Aorta (tissue), 5 donors: ENCODE data around the gene DMWD. TPM values are rescaled to one million over a fixed set of nuclear protein-coding genes. Genes with fewer than 3 reads are reported as not detected.

Source experiments
- ATAC-seq: fragments of 200-7000 bp; cut with Tn5 transposase; one replicate; pipeline ENCODE4 v1.9.1; 2022; ENCODE audit warnings: moderate library complexity; ENCODE audit not compliant: low FRiP score
- DNase-seq, 2 donors: peaks; one replicate each; pipeline ENCODE4 v3.0.0-alpha.2; 2020
- H3K27ac ChIP-seq, 2 donors: one replicate each; pipeline ENCODE4 v1.5.1; 2013; ENCODE audit warnings: low read length in 2 of 2, mild to moderate bottlenecking in 2 of 2, moderate library complexity in 2 of 2, control low read depth in 1 of 2, inconsistent platforms in 1 of 2, low read depth in 1 of 2
- H3K27me3 ChIP-seq, 2 donors: one replicate each; pipeline ENCODE4 v1.6.1; 2013; ENCODE audit warnings: control low read depth in 1 of 2, low read length in 1 of 2, mild to moderate bottlenecking in 1 of 2, moderate library complexity in 1 of 2; ENCODE audit not compliant: insufficient read depth in 2 of 2, control insufficient read depth in 1 of 2
- H3K36me3 ChIP-seq, 2 donors: one replicate each; pipeline ENCODE4 v1.6.1; 2013; ENCODE audit warnings: control low read depth in 1 of 2, low read length in 1 of 2, mild to moderate bottlenecking in 1 of 2; ENCODE audit not compliant: insufficient read depth in 2 of 2, control insufficient read depth in 1 of 2
- H3K4me1 ChIP-seq, 2 donors: one replicate each; pipeline ENCODE4 v1.6.1; 2013; ENCODE audit warnings: low read length in 2 of 2, control low read depth in 1 of 2, mild to moderate bottlenecking in 1 of 2, moderate library complexity in 1 of 2; ENCODE audit not compliant: insufficient read depth in 2 of 2, control insufficient read depth in 1 of 2
- H3K4me3 ChIP-seq, 2 donors: one replicate each; pipeline ENCODE4 v1.5.1; 2013; ENCODE audit warnings: low read length in 2 of 2, control low read depth in 1 of 2, mild to moderate bottlenecking in 1 of 2
- H3K9me3 ChIP-seq: one replicate; pipeline ENCODE4 v1.6.1; 2013; ENCODE audit warnings: mild to moderate bottlenecking, low read length; ENCODE audit not compliant: control insufficient read depth
- WGBS, 2 donors: extraction: QIAGEN DNeasy Blood & Tissue Kit; methylation state at CpG; one replicate each; pipeline ENCODE4 v1.1.7; 2013; 5-methylcytosine and 5-hydroxymethylcytosine counted together
- intact Hi-C, 2 donors: fragments of 100-400 bp; cut with DNase I; formaldehyde crosslinking; loops; one replicate each; pipeline versions ENCODE4 v1.14.2 to v1.15.0; 2022
- long read RNA-seq, 2 donors: library from polyadenylated mRNA; unstranded; transcript quantifications; one replicate each; pipeline ENCODE4 v2.0.0, GENCODE V29; 2020 to 2021
- polyA plus RNA-seq, 2 donors: library from polyadenylated mRNA; stranded (reverse); fragments of 200-250 nt; gene quantifications; one replicate each; pipeline ENCODE4 v1.2.3, GENCODE V29; 2013
- total RNA-seq, 2 donors: library from RNA; stranded (reverse); fragmentation: NEBNext Ultra II Directional; extraction: Animal tissue kit (Norgen Biotek cat#: 25700); gene quantifications; one replicate each; pipeline ENCODE4 v1.2.1, GENCODE V29; 2021
- donor health status: healthy with polysubstance abuse.
- donor health status: Bipolar disorder and iron deficiency.
- donor health status: DM: no; HTN: no; CAD: no.
- donor health status: DM: no; HTN: no; CAD: no.
- donor health status: DM: yes; HTN: yes; CAD: no.

The DMWD gene, protein sequence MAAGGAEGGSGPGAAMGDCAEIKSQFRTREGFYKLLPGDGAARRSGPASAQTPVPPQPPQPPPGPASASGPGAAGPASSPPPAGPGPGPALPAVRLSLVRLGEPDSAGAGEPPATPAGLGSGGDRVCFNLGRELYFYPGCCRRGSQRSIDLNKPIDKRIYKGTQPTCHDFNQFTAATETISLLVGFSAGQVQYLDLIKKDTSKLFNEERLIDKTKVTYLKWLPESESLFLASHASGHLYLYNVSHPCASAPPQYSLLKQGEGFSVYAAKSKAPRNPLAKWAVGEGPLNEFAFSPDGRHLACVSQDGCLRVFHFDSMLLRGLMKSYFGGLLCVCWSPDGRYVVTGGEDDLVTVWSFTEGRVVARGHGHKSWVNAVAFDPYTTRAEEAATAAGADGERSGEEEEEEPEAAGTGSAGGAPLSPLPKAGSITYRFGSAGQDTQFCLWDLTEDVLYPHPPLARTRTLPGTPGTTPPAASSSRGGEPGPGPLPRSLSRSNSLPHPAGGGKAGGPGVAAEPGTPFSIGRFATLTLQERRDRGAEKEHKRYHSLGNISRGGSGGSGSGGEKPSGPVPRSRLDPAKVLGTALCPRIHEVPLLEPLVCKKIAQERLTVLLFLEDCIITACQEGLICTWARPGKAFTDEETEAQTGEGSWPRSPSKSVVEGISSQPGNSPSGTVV
- 10 to 100 TPM; 70.7 TPM for total RNA-seq
- 10 to 100 TPM; 20.9 to 62.2 TPM for polyA plus RNA-seq
- long read RNA-seq, donor 1, transcript DMWD-202 (4 exons, 3,292 nt): major isoform, 5 of 34 reads
- long read RNA-seq, donor 1, partial matches to known transcripts: 23 of 34 reads
- long read RNA-seq, donor 1, other reads (novel, unspliced or antisense): 1 of 34 reads
- long read RNA-seq, donor 2, transcript DMWD-202 (4 exons, 3,292 nt): minor isoform, 11 of 53 reads
- long read RNA-seq, donor 2, transcript DMWD-201 (5 exons, 3,305 nt): major isoform, 15 of 53 reads
- long read RNA-seq, donor 2, partial matches to known transcripts: 7 of 53 reads
- long read RNA-seq, donor 2, other reads (novel, unspliced or antisense): 14 of 53 reads

- Histone ChIP-seq H3K4me1 (no peaks in the 10 kb centered on the region), H3K27me3 (no peaks in the 10 kb centered on the region), H3K27ac (peak within 1 kb of the TSS in 1 of 2 donors; percentile 39), H3K4me3 (peak within 1 kb of the TSS; percentile 71 to 79), H3K9me3 (no peaks in the 10 kb centered on the region), H3K36me3 (no peaks in the 10 kb centered on the region)
- ATAC-seq: peak; percentile 99
- peak; percentile 99 to 100 for DNase-seq
- WGBS, 2 donors: 1% methylated on average over 52 to 86 of the region's 86 CpGs
- intact Hi-C loops: no loop called here
Measured at GRCh38 chr19:45792470-45793177, at the start of gene DMWD. DMWD (minus strand) TSS chr19:45792845; CDS start chr19:45792756, 89 bp downstream.

- intact Hi-C loops: no loop called here
- Histone ChIP-seq H3K27me3 (no peaks in the 10 kb centered on the region), H3K36me3 (peaks cover 10 to 13% of the 10 kb centered on the region in 2 donors), H3K4me1 (no peaks in the 10 kb centered on the region), H3K27ac (no peak overlapping the region), H3K9me3 (no peaks in the 10 kb centered on the region), H3K4me3 (no peak overlapping the region)
- WGBS, 2 donors: 95 to 97% methylated on average over 14 of the region's 14 CpGs
- ATAC-seq (no peak), DNase-seq (no peak)
Measured at GRCh38 chr19:45842198-45842597, 49.6 kb upstream of the DMWD start.

DNA sequence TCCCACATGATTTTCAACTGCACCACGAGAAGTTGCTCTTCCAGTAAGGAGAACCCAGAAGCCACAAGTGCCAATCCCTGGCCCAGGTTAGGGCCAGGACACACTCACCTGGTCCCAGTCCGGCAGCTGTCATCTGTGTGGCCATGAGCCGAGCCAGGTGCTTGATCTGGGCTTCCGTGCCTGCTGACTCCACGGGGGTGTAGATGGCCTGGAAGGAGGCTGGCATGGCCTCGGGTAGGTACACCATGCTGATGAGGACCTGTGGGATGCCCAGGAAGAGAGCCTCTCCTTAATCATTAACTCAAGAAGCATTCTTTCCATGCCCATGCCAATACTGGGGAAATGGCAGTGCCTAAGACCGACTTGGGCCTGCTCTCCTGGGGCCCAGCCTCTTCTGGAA, 42.3 kb upstream of the DMWD start:
- DNase-seq: no peak
- no peaks in the 10 kb centered on the region for H3K4me1 ChIP-seq
- no peak overlapping the region for H3K27ac ChIP-seq
- no peaks in the 10 kb centered on the region for H3K27me3 ChIP-seq
- H3K4me3 ChIP-seq: no peak overlapping the region
- intact Hi-C loops: no loop called here
- peaks cover 5 to 7% of the 10 kb centered on the region in 2 donors for H3K36me3 ChIP-seq
- no peaks in the 10 kb centered on the region for H3K9me3 ChIP-seq
- no peak for ATAC-seq
- WGBS, 2 donors: 87 to 89% methylated on average over 7 of the region's 7 CpGs

DNA sequence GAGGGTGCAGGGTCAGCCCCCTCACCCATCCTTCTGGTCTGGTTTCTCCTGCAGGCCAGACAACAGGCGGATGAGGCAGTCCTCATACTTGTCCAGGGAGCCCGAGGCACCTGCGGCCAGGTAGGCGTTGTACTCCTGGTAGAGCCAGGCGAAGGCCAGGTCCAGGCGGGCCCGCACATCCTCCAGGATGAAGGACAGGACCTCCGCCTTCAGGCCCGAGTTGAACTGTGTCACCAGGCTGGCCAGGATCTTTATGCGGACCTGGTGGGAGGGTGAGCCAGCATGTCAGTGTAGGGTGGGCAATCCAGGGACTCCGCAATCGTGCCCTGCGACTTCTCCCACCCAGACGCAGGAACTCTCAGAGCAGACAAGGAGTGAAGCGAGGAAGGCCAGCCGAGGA, 36.3 kb upstream of the DMWD start:
- Histone ChIP-seq H3K27ac (no peak overlapping the region), H3K27me3 (no peaks in the 10 kb centered on the region), H3K4me1 (no peaks in the 10 kb centered on the region), H3K4me3 (no peak overlapping the region), H3K9me3 (no peaks in the 10 kb centered on the region), H3K36me3 (peaks cover 0 to 9% of the 10 kb centered on the region in 2 donors)
- DNase-seq (no peak), ATAC-seq (peak; percentile 23)
- 95 to 96% methylated on average over 16 of the region's 16 CpGs for WGBS, 2 donors
- intact Hi-C loops: no loop called here

DNA sequence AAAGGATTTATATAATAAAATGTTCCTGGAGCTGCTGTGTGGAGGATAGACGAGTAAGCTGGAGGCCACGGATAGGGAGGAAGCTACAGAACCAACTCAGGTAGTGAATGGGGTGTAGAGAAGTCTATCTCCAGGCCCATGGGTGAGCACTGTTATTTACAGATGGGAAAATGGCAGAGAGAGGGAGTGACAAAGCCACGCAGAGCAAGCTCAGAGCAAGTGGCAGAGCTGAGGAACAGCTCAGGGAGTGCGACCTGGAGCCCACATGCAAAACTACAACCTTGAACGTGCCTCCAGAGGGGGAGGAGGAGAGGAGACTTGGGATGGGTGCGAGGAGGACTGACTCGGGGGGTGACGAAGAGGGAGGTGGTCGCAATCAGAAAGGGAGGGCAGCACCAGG, 35.9 kb upstream of the DMWD start:
- no peaks in the 10 kb centered on the region for H3K9me3 ChIP-seq
- H3K27ac ChIP-seq: no peak overlapping the region
- no peaks in the 10 kb centered on the region for H3K4me1 ChIP-seq
- H3K27me3 ChIP-seq: no peaks in the 10 kb centered on the region
- peaks cover 0 to 9% of the 10 kb centered on the region in 2 donors for H3K36me3 ChIP-seq
- DNase-seq (no peak), ATAC-seq (no peak)
- H3K4me3 ChIP-seq: no peak overlapping the region
- intact Hi-C loops: no loop called here
- WGBS, 2 donors: 87 to 88% methylated on average over 9 of the region's 9 CpGs

DNA sequence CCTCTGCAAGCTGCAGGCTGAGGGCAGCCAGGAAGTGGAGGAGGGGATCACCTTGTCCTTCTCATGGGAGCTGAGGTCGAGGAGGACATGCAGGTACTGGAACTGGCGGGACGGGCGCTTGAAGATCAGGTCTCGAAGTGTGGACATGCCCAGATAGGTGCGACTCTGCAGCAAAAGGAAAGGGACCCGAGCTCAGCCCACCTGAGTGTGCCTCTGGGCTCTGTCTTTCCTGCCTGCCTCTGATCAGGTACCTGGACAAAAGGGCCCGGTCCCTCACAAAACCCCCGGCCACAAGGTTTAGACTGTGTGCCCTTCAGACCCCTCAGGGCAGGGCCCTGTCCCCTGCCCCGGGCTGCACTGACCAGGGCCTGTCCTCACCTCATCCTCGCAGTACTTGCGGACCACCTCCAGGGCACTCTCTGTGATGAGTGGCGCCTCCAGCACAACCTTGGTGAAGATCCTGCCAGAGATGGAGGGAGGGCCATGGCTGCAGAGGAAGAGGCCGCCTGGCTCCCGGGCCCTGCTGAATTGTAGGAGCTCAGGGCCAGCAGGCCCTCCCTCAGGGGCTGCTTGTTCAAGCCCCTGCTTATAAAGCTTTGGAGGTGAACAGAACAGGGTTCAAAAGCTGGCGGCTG, 34.9 kb upstream of the DMWD start:
- no peaks in the 10 kb centered on the region for H3K9me3 ChIP-seq
- 91% methylated on average over 15 to 16 of the region's 16 CpGs for WGBS, 2 donors
- ATAC-seq: no peak
- H3K4me3 ChIP-seq: no peak overlapping the region
- H3K36me3 ChIP-seq: peaks cover 0 to 14% of the 10 kb centered on the region in 2 donors
- intact Hi-C loops: no loop called here
- DNase-seq: no peak
- no peaks in the 10 kb centered on the region for H3K27me3 ChIP-seq
- no peak overlapping the region for H3K27ac ChIP-seq
- H3K4me1 ChIP-seq: no peaks in the 10 kb centered on the region

- WGBS, 2 donors: 82% methylated on average over 11 of the region's 11 CpGs
- Histone ChIP-seq H3K4me3 (no peak overlapping the region), H3K27me3 (no peaks in the 10 kb centered on the region), H3K4me1 (no peaks in the 10 kb centered on the region), H3K36me3 (peaks cover 0 to 14% of the 10 kb centered on the region in 2 donors), H3K9me3 (no peaks in the 10 kb centered on the region), H3K27ac (no peak overlapping the region)
- ATAC-seq (no peak), DNase-seq (no peak)
- intact Hi-C loops: no loop called here
Measured at GRCh38 chr19:45826934-45827333, 34.3 kb upstream of the DMWD start.
